T-helper 2 cell treated with Interferon-gamma antibody and Interleukin-4, amounts not matched to agents 100 ng/mL and 5 ng/mL, for 36 hours (primary cell): ENCODE data around the gene ICE2. TPM values are rescaled to one million over a fixed set of nuclear protein-coding genes. Genes with fewer than 3 reads are reported as not detected.

ENCODE experiments used
- intact Hi-C: fragments of 100-400 bp; cut with micrococcal nuclease; formaldehyde crosslinking; loops from one replicate; pipeline ENCODE4 v1.15.1; 2023
- total RNA-seq: library from RNA; stranded (reverse); gene quantifications from 2 replicates; pipeline ENCODE4 v1.2.3, GENCODE V29; 2022

ICE2 gene
- total RNA-seq, 1 donor from 2014 or later: 65.3 TPM

- intact Hi-C loops: loop anchor here (10.0 kb wide), 1 partner anchor 386 kb away; the partner anchor contains the start of gene FOXB1
Observed at GRCh38 chr15:60390871-60391501, 88.0 kb downstream of the ICE2 start.

GRCh38 chr15:60390231-60390630, 88.7 kb downstream of the ICE2 start:
- intact Hi-C loops: loop anchor here (10.0 kb wide), 1 partner anchor 385 kb away; the partner anchor contains the start of gene FOXB1

- intact Hi-C loops: loop anchor here (1.0 to 10.0 kb wide), 7 partner anchors 9 to 385 kb away; partner anchors contain the start of genes FOXB1 and ICE2
Observed at GRCh38 chr15:60389261-60390077, 89.5 kb downstream of the ICE2 start.

GRCh38 chr15:60387321-60387720, 91.6 kb downstream of the ICE2 start:
- intact Hi-C loops: no loop called here

GRCh38 chr15:60386615-60387014, 92.3 kb downstream of the ICE2 start:
- intact Hi-C loops: no loop called here

- intact Hi-C loops: no loop called here
Observed at GRCh38 chr15:60385620-60386552, 93.1 kb downstream of the ICE2 start.

GRCh38 chr15:60384526-60385126, 94.3 kb downstream of the ICE2 start:
- intact Hi-C loops: no loop called here

GRCh38 chr15:60384053-60384452, 94.9 kb downstream of the ICE2 start:
- intact Hi-C loops: no loop called here

GRCh38 chr15:60382773-60383674, 95.9 kb downstream of the ICE2 start:
- intact Hi-C loops: no loop called here

- intact Hi-C loops: no loop called here
Observed at GRCh38 chr15:60381148-60381788, 97.7 kb downstream of the ICE2 start.

GRCh38 chr15:60379525-60380274, 99.2 kb downstream of the ICE2 start:
- intact Hi-C loops: no loop called here

- intact Hi-C loops: no loop called here
Observed at GRCh38 chr15:60379185-60379524, 99.8 kb downstream of the ICE2 start.

- intact Hi-C loops: no loop called here
Observed at GRCh38 chr15:60376677-60377095, 102.3 kb downstream of the ICE2 start.

- intact Hi-C loops: no loop called here
Observed at GRCh38 chr15:60375306-60375705, 103.6 kb downstream of the ICE2 start.

GRCh38 chr15:60374628-60375081, 104.3 kb downstream of the ICE2 start:
- intact Hi-C loops: no loop called here

- intact Hi-C loops: no loop called here
Observed at GRCh38 chr15:60374209-60374608, 104.7 kb downstream of the ICE2 start.

- intact Hi-C loops: no loop called here
Observed at GRCh38 chr15:60373745-60374144, 105.2 kb downstream of the ICE2 start.

- intact Hi-C loops: no loop called here
Observed at GRCh38 chr15:60373327-60373726, 105.6 kb downstream of the ICE2 start.

- intact Hi-C loops: no loop called here
Observed at GRCh38 chr15:60372756-60373155, 106.2 kb downstream of the ICE2 start.
